Stimulated activated CD8-positive, alpha-beta memory T cell treated with anti-CD3 and anti-CD28 coated beads, Interleukin-7, amount 100 ng/mL, for 1 hour (primary cell): Measurements from ENCODE around the gene CDKN2AIPNL.

Experiments
- DNase-seq, 2 donors: peaks; one replicate each; pipeline ENCODE4 v3.0.0-alpha.2; 2020; ENCODE audit warnings: low read depth in 2 of 2

The CDKN2AIPNL gene, protein sequence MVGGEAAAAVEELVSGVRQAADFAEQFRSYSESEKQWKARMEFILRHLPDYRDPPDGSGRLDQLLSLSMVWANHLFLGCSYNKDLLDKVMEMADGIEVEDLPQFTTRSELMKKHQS

DNA sequence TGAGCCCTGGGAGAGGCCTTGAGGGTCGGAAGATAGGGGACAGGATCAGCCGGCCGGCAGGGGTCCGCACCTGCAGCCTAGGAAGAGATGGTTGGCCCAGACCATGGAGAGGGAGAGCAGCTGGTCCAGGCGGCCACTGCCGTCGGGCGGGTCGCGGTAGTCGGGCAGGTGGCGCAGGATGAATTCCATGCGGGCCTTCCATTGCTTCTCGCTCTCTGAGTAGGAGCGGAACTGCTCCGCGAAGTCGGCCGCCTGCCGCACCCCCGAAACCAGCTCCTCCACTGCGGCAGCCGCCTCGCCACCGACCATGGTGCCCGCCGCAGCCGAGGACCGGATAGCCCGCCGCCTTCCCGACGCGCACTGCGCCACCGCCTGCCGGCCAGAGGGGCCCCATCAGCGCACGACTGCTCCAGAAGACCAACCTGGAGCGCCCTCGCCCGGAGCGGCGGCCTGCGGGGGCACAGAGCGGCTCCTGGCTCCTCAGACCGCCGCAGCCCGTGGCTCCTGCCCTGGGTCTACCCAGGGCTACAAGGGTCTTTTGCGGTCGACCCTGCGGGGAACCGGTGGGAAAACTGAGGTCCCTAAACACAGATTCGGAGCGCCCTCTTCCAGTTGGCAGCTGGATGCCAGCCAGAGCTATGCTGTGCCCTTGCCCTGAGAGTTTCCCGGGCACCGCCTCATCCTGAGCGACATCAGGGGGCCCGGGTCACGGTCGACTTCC lies at the start of gene CDKN2AIPNL:
Gene CDKN2AIPNL, minus strand, starts transcription at position 336 of the 721 bp plus-strand sequence. Its CDS starts 27 bp downstream, at position 309.
- DNase-seq = peak; percentile 78 to 79

DNA sequence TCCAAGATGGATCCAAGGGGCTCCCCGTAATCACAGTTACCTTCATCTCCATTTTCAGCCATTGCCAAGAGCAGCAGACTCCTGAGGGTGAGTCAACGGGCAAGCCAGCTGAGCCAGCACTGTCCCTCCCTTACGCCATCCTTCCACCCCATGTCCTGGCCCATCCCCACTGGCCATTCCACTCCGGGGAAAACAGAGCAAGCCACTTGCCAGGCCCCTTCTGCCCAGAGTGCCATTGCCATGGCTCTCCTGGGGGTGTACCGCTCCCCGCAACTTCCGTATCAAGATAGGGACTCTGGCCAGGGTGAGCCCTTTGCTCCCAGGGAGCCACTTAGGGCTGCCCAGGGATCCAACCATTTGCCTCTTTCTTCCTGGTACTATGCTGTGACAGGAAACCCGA lies 48.9 kb upstream of the CDKN2AIPNL start:
- no peak for DNase-seq

DNA sequence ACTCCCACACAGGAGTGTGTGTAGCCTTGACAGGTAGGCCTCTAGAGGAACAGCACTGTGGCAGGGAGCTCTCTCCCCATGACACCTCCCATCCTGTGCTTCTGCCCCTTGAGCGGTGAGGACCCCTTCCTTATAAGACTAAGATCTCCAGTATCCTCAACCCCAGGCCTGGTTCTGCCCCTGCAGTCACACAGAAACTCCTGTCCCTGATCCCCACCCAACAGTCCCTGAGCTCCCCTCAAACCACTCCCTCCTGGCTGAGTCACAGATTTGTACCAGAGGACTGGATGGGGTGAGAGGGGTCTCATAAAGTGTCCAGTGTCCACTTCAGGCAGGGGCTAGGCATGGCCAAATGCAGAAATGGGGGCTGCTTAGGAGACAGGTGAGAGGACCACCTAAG lies 47.8 kb upstream of the CDKN2AIPNL start:
- DNase-seq = no peak

DNA sequence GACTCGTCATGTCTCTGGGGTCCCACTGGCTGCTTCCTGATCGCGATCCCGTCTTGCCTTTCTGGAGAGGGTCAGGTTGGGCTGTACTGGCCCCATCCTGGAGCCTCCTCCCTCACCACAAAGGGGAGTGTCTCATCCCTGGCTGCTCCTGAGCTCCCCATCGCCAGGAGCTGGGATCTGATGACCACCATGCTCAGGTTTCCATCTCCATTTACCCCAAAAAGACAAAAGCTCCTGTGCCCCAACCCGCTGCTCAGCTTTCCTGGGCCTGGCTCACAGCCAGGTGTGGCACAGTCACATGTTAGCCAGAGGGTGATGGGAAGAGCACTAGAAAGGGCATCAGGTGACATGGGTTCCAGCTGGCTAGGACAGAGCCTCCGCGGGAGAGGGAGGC lies 47.3 kb upstream of the CDKN2AIPNL start:
- DNase-seq = no peak

DNA sequence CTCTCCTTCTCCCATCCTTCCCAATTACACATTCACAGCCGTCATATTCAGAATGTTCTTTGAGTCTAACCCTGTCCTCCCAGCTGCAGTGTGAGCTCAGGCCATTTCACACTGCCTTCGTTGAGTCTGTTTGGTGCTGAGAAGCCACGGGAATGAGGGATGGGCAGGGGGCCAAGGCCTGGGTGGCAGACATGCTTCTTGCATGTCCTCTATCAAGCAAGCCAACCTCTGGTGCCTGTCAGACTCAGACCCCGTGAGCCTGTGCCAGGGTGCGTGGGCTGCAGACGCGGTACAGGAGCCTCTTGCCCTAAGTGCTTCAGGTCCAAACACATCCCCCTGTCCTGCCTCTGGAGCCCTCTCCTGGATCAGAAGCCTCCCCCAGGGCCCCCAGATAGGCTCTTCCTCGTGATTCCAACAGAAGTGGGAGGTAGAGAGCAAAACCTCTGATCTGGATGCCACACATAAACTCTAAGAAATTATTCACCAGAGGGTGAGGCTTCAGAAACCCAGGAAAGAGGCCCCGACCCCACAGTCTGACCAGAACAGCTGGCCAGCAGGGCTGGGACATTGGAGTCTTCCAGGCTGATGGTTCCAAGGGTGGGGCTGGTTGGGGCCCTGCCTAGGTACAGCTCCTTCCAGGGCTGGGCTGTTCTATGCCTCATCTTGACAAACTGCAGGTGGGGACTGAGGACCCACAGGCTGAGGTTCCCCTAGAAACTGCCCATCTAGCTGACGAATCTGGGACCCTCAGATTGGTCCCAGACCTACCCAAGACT lies 46.7 kb upstream of the CDKN2AIPNL start:
- DNase-seq = no peak

DNA sequence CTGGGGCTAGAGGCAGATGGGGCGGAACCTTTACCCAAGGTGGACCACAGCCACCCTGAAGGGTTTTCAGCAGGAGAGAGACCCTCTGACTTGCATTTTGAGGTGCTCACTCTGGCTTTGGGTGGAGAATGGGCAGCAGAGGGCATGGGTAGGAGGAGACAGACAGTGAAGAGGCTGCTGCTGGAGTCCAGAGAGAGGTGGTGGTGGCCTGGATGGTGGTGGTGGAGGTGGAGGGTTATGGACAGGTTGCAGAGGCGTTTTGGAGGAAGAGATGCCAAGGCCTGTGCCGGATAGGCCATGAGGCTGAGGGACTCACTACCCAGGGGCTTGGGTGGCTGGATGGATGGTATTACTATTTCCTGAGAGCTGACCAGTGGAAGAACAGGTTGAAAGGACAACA lies 46.1 kb upstream of the CDKN2AIPNL start:
- DNase-seq = no peak

DNA sequence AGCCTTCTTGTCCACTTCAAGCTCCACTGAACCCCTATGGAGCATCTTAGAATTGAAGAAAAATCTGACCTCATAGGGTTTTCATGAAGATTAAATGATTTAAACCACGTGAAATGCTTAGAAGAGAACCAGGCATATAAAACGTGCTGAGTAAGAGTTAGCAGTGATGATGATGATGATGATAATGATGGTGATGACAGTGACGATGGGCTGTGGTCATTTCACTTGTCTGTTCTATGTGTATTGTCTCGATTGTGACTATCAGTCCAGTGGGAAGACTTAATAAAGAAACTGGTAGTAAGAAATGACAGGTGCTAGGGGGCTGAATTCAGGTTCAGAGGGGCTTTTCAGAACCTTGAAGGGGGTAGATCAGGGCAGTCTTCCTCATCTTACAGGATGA lies 45.1 kb upstream of the CDKN2AIPNL start:
- no peak for DNase-seq

DNA sequence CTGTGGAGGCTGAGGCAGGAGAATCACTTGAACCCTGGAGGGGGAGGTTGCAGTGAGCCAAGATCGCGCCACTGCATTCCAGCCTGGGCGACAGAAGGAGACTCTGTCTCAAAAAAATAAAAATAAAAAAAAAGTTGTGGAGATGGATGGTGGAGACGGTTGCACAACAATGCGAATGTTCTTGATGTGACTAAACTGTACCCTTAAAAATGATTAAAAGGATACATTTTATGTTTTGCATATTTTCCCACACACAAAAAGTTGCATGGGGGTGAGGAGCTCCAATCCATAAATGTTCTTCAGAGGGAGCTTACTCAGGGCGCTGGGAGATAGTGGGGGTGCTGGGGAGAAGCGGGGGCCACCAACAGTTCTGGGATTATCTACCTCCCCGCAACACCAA lies 43.8 kb upstream of the CDKN2AIPNL start:
- no peak for DNase-seq

DNA sequence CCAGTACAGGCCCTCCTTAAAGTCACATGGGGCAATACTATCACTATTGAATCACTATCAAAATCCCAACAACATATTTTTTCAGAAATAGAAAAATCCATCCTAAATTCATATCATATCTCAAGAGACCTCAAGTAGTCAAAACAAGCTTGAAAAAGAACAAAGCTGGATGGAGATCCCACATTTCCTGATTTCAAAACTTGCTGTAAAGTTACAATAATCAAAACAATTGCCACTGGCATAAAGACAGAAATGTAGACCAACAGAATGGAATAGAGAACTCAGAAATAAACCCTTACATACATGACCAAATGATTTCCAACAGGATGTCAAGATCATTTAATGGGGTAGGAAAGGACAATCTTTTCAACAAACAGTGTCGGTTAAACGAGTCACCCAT lies 41.3 kb upstream of the CDKN2AIPNL start:
- DNase-seq = no peak

DNA sequence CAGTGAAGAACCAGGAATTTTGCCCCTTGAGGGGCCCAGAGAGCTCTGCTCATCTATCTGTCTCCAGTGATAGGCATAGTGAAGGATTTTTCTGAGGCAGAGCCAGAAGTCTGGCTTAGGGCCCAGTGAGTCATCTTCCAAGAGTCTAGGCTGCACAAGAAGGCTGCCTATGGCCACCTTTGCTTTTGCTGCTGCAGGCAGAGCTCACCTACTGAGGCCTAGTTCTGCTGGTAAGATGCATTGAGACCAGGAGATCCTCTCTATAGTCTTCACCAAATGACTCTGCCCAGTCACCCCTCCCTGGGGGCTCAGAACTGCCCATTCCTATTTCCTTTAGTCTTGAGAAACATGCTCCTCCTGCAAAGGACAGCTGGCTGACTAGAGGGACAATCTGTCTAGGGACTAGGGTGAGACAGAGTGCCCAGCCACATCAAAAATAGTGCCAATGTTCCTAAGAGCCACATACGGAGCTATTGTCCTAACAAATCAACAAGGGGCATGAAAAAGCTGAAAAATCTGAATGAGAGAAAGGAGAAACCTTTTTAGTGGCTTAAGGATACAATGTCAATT lies 40.3 kb upstream of the CDKN2AIPNL start:
- no peak for DNase-seq

DNA sequence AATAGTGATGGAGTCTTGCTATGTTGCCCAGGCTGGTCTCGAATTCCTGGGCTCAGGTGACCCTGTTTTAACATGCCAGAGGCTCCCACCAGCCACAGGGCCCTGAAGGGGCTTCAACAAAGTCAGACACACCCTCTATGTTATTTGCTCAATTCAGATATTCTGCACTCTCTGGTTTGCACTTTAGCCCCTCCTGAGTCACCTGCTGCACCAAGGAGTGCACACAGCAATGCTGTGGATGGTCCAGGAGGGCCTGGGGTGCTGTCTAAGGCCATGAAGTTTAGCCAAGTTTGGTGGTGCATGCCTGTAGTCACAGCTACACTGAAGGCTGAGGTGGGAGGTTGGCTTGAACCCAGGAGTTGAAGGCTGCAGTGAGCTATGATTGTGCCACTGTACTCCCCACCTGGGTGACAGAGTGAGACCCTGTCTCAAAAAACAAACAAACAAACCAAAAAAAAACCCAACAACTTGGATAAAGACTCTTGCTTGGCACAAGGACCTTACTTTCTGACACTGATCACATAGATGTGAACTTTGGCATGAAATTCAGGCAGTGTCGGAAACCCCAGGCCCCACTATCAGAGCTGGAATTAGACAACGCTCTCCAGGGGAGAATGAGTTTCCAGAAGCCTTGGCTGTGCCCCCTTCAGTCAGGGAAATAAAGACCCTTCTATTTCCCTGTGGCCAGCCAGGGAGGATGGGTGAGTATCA lies 39.7 kb upstream of the CDKN2AIPNL start:
- no peak for DNase-seq

DNA sequence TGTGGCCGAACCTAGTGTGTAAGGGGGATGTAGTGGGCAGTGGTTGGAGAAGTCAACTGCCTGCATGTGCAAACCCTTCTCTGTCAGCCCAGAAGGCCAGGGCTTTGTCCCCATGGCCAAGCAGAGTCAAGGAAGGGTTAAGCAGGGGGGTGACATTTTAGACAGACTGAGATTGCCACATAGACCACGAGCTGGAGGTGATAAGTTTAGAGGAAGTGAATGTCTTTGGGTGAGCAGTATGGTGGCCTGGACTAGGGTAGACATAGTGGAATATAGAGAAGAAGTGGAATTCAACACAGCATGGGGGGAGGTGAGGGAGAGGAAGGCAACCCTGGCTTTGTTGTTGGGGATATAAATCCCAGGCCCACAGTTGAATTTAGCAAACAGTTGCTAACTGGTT lies 38.7 kb upstream of the CDKN2AIPNL start:
- DNase-seq = no peak

DNA sequence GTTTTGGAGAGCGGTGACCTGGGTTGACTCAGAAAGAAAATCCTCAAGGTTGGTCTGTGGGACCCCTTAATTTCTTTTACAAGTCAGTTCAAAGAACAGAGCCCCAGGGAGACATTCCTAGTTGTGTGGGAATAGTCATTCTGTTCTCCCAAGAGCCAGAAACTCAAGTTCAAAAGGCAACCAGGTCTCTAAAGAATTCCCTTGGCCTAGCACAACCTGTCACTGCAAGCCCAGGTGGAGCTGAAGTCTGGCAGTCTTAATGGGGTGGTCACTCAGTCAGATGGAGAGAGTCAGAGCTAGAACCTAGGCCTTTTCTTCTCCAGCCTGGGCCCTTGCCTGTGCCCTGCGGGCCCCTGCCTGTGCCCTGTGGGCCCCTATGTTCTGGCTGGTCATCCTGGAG lies 37.5 kb upstream of the CDKN2AIPNL start:
- DNase-seq = no peak

DNA sequence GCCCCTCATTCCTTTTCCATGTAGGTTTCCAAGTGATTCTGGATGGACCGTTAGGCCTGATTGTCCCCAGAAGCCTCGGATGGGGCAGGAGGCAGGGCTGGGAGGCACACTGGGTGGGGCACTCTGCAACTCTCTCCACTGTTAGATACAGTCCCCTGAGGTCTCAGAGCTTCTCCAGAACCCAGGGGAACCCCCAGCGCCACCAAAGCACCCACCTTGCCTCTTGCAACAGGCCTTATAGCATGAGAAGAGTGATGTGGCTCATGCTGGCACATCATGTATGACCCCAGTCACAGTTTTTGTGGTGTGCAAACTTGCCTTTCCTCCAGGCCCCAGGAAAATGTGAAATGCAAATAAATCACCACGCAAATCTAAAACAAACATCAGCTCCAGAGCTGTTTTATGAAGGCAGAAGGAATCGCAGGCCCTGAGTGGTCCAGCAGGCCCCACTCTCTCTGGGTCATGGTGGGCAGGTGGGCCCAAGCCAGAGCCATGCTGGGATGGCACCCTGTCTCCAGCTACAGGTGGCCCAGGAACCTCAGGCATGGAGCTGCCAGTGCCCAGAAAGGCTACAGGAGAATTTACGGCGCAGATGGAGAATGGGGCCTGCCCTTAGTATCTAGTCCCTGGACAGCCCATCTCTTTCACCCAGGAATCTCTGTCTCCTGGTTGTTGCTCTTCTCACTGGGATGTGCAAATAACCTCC lies 36.3 kb upstream of the CDKN2AIPNL start:
- no peak for DNase-seq

DNA sequence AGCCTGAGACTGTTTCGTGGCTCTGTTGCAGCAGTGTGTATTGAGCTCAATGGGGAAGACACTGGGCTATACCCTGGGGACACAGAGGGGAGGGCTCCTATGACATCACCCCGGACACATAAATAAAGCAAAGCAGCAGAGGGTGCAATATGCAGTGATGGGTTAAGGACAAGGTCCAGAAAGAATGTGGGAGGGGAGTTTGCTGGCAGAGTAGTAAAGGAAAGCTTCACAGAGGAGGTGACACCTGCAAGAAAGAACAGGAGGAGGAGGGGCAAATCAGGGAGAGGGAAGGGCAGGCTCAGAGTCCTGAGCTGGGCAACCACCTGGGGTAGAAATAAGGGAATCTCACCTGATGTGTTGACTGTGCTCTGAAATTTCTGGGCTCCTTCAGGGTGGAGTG lies 35.3 kb upstream of the CDKN2AIPNL start:
- DNase-seq = no peak

DNA sequence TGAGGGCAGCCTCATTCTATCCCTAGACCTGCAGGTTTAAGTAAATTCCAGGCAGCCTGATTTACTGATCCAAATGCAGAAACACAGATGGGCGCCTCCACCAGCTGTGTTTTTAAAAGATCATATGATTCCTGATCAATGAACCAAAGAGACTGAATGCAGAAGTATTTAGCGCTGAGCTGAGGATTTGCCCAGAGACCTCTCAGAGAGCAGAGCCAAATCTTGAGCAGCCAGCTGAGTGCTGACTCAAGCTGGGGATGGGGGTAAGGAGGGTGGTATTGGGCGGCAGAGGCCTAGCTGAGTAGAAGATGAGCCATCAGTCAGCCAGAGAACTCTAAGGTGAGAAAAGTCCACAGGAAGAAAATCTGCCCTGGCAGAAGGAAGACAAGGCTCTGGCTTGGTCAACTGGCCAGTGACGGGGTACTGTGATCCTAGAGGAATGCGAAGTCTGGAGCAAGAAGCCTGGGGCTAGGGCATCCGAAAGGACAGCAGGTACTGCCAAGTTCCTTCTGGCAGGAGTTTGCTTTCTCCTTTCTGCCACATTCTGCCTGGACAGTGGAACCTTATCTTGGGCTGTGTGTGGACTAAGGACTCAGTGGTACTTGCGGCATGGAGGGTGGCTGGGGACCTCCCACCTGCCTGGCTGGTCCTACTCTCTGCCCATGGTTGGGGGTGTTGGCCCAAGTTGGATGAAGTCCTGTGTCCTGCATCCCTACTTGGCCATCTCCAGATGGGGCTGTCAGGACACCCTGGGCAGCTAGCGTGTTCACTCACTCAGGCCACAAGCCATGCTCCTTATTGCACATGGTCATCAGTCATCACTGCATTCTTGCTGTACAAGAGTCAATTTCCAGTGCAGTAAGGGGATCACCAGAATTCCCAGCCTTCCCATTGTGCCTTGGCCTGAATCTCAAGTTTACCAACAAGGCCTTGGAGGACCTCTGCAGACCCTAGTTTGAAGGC lies 34.5 kb upstream of the CDKN2AIPNL start:
- DNase-seq = no peak

DNA sequence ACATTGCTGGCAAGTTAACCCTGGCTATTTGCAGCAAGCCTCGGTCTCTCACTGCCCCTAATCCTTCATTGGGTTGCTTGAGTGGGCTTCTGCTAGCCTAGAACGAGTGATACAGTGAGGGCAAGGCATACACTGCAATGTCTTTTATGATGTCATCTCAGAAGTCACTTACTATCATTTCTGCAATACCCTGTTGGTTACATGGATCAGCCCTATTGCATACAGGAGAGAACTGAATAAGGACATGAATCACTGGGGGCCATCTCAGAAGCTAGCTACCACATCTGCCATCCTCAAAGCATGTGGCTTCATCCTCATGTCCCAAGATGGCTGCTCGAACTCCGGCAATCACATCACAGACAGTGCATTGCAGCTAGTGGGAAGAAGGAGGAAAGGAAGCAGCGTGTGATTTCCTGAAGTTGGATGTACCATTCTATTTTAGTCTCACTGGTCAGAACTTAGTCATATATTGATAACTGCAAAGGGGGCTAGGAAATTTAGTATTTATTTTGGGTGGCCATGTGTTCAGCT lies 33.3 kb upstream of the CDKN2AIPNL start:
- DNase-seq = no peak

DNA sequence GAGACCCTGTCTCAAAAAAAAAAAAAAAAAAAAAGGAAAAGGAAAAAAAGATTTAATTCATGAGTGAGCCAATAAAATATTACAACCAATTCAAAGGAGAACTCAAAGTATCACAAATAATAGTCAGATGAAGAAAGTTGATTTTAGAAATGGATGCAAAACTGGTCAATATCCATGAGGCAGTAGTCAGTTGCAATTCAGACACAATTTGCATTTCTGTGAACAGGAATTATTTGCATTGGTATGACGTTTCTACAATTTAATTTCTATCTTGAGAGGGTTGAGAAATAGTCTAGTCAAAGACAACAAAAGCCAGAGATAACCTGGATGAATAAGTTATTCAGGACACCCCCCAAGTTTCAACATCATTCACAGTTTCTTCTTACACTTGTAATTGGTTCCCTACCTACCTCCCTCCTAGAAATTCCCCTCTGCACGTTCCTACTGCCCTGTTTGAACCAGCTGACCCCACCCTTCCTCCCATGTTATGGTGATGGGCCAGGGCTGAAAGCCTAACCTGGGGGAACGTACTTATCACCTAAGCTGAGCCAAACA lies 28.6 kb upstream of the CDKN2AIPNL start:
- no peak for DNase-seq

DNA sequence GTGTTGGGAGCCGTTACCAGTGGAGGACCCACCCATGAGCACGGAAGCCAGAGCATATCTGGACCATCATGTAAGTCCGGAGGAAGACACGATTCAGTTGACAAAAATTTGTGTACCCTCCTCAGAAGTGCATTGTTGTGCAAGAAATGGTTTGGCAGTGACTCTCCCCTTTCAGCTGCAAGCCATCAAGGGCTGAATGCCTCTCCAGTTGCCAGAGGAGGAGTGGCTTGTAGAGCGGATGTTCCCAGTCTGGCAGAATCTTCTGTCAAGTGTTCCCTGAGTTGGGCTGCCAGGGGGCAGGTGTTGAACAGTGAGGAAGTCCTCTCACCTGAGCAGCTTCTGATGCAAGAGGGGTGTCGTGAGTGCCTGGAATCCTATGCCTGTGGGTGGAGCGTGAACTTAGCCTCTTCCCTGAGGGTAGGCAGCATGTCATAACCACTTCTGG lies 27.6 kb upstream of the CDKN2AIPNL start:
- no peak for DNase-seq

DNA sequence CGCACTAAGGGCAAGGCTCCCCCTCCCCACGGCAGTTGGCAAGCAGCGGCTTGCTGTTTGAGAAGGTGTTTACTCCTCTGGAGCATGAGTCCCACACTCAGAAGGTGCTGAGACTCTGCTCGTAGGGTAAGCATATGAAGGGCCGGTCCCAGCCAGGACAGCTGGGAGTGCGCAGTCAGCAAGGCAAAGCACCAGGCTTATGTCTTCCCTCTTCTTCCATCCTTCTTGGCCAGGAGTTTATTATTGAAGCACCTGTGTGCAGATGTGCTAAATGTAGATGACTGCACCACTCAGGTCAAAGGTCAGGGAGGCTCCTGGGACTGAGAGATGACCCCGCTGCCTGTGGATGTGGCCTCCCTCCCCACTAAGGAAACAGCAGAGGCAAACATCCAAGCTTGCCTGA lies 27.0 kb upstream of the CDKN2AIPNL start:
- no peak for DNase-seq
